Stimulated activated memory B cell treated with anti-CD40 and anti-IgM and Interleukin-4, amounts not matched to agents 10 μg/mL and 1 μg/mL and 100 μg/mL, for 72 hours (primary cell): Measurements from ENCODE around the gene TAAR5.
"Not testable (repeated sequence)": the region's sequence is repeated elsewhere in the genome, so short reads cannot be mapped to it uniquely, and the experiment has no call there.

Experiments used
- ATAC-seq: fragments of 150-1000 bp; cut with Tn5 transposase; 2 replicates; pipeline ENCODE4 v1.10.0; 2021
- H3K27ac Mint-ChIP-seq: one replicate; pipeline ENCODE4 v1.8.0; 2022; ENCODE audit warnings: mild to moderate bottlenecking, mixed read lengths
- H3K27me3 Mint-ChIP-seq: one replicate; pipeline ENCODE4 v1.8.0; 2022; ENCODE audit warnings: mixed read lengths
- H3K36me3 Mint-ChIP-seq: one replicate; pipeline ENCODE4 v1.8.0; 2022; ENCODE audit warnings: mixed read lengths
- H3K4me1 Mint-ChIP-seq: one replicate; pipeline ENCODE4 v1.8.0; 2022; ENCODE audit warnings: mixed read lengths
- H3K4me3 Mint-ChIP-seq: one replicate; pipeline ENCODE4 v1.8.0; 2022; ENCODE audit warnings: mild to moderate bottlenecking, moderate library complexity, mixed read lengths
- H3K9me3 Mint-ChIP-seq: one replicate; pipeline ENCODE4 v1.8.0; 2022; ENCODE audit warnings: mixed read lengths

Gene TAAR5

GRCh38 chr6:132598473-132598872 lies 8.9 kb upstream of the TAAR5 start:
- H3K27me3 Mint-ChIP-seq: peaks cover 24% of the 10 kb centered on the region
- H3K36me3 Mint-ChIP-seq: no peaks in the 10 kb centered on the region
- no peak for ATAC-seq
- H3K27ac Mint-ChIP-seq: no peak overlapping the region
- no peaks in the 10 kb centered on the region for H3K4me1 Mint-ChIP-seq
- no peak overlapping the region for H3K4me3 Mint-ChIP-seq
- H3K9me3 Mint-ChIP-seq: no peaks in the 10 kb centered on the region

GRCh38 chr6:132596201-132596600 lies 6.7 kb upstream of the TAAR5 start:
- Mint-ChIP-seq H3K4me1 (peaks cover 7% of the 10 kb centered on the region), H3K36me3 (no peaks in the 10 kb centered on the region), H3K4me3 (no peak overlapping the region), H3K27ac (no peak overlapping the region), H3K27me3 (peaks cover 24% of the 10 kb centered on the region), H3K9me3 (no peaks in the 10 kb centered on the region)
- no peak for ATAC-seq

GRCh38 chr6:132592855-132593254 lies 3.3 kb upstream of the TAAR5 start:
- Mint-ChIP-seq H3K9me3 (no peaks in the 10 kb centered on the region), H3K27ac (no peak overlapping the region), H3K27me3 (peaks cover 17% of the 10 kb centered on the region), H3K4me3 (no peak overlapping the region), H3K36me3 (no peaks in the 10 kb centered on the region), H3K4me1 (peaks cover 7% of the 10 kb centered on the region)
- no peak for ATAC-seq

- Mint-ChIP-seq H3K36me3 (no peaks in the 10 kb centered on the region), H3K27me3 (peaks cover 28% of the 10 kb centered on the region), H3K4me3 (no peak overlapping the region), H3K4me1 (peaks cover 7% of the 10 kb centered on the region), H3K27ac (no peak overlapping the region), H3K9me3 (no peaks in the 10 kb centered on the region)
- ATAC-seq: no peak
Observed at GRCh38 chr6:132590362-132590761, 821 bp upstream of the TAAR5 start.

GRCh38 chr6:132587424-132587823 lies 2.1 kb downstream of the TAAR5 start:
- no peak overlapping the region for H3K27ac Mint-ChIP-seq
- no peak for ATAC-seq
- H3K4me1 Mint-ChIP-seq: no peaks in the 10 kb centered on the region
- no peaks in the 10 kb centered on the region for H3K36me3 Mint-ChIP-seq
- H3K4me3 Mint-ChIP-seq: no peak overlapping the region
- H3K27me3 Mint-ChIP-seq: peaks cover 28% of the 10 kb centered on the region
- H3K9me3 Mint-ChIP-seq: no peaks in the 10 kb centered on the region

GRCh38 chr6:132584698-132585097 lies 4.8 kb downstream of the TAAR5 start:
- Mint-ChIP-seq H3K36me3 (no peaks in the 10 kb centered on the region), H3K27me3 (peaks cover 28% of the 10 kb centered on the region), H3K9me3 (peaks cover 6% of the 10 kb centered on the region), H3K27ac (no peak overlapping the region), H3K4me1 (no peaks in the 10 kb centered on the region), H3K4me3 (no peak overlapping the region)
- no peak for ATAC-seq

- no peak for ATAC-seq
- H3K27me3 Mint-ChIP-seq: peaks cover 32% of the 10 kb centered on the region
- no peaks in the 10 kb centered on the region for H3K4me1 Mint-ChIP-seq
- no peaks in the 10 kb centered on the region for H3K9me3 Mint-ChIP-seq
- H3K4me3 Mint-ChIP-seq: no peak overlapping the region
- no peak overlapping the region for H3K27ac Mint-ChIP-seq
- H3K36me3 Mint-ChIP-seq: no peaks in the 10 kb centered on the region
Observed at GRCh38 chr6:132571774-132572173, 17.8 kb downstream of the TAAR5 start.

GRCh38 chr6:132570221-132570777 lies 19.2 kb downstream of the TAAR5 start, which contains the start of gene TAAR6:
Gene TAAR6, plus strand, starts transcription at chr6:132570322. Its CDS starts 0 bp downstream, at chr6:132570322.
- no peak for ATAC-seq
- no peaks in the 10 kb centered on the region for H3K36me3 Mint-ChIP-seq
- H3K4me1 Mint-ChIP-seq: no peaks in the 10 kb centered on the region

GRCh38 chr6:132569170-132569569 lies 20.4 kb downstream of the TAAR5 start:
- no peak for ATAC-seq

More at GRCh38 chr6:132570221-132570777, 19.2 kb downstream of the TAAR5 start, which contains the start of gene TAAR6:
- Mint-ChIP-seq H3K4me3 (no peak within 1 kb of the TSS), H3K27me3 (peaks cover 32% of the 10 kb centered on the region), H3K27ac (no peak within 1 kb of the TSS), H3K9me3 (no peaks in the 10 kb centered on the region)

GRCh38 chr6:132568611-132569010 lies 20.9 kb downstream of the TAAR5 start:
- Mint-ChIP-seq H3K27me3 (peaks cover 31% of the 10 kb centered on the region), H3K4me1 (no peaks in the 10 kb centered on the region), H3K9me3 (no peaks in the 10 kb centered on the region), H3K27ac (no peak overlapping the region), H3K4me3 (no peak overlapping the region), H3K36me3 (no peaks in the 10 kb centered on the region)
- ATAC-seq: no peak

More at GRCh38 chr6:132569170-132569569, 20.4 kb downstream of the TAAR5 start:
- H3K4me3 Mint-ChIP-seq: no peak overlapping the region
- no peaks in the 10 kb centered on the region for H3K9me3 Mint-ChIP-seq
- H3K36me3 Mint-ChIP-seq: no peaks in the 10 kb centered on the region
- H3K27ac Mint-ChIP-seq: no peak overlapping the region
- no peaks in the 10 kb centered on the region for H3K4me1 Mint-ChIP-seq
- peaks cover 37% of the 10 kb centered on the region for H3K27me3 Mint-ChIP-seq

- H3K9me3 Mint-ChIP-seq: no peaks in the 10 kb centered on the region
- no peaks in the 10 kb centered on the region for H3K36me3 Mint-ChIP-seq
- H3K27me3 Mint-ChIP-seq: peaks cover 21% of the 10 kb centered on the region
- no peaks in the 10 kb centered on the region for H3K4me1 Mint-ChIP-seq
- ATAC-seq: no peak
- no peak overlapping the region for H3K27ac Mint-ChIP-seq
- no peak overlapping the region for H3K4me3 Mint-ChIP-seq
Observed at GRCh38 chr6:132567566-132567965, 22.0 kb downstream of the TAAR5 start.

- Mint-ChIP-seq H3K27me3 (peaks cover 16% of the 10 kb centered on the region), H3K4me1 (no peaks in the 10 kb centered on the region), H3K27ac (no peak overlapping the region), H3K4me3 (no peak overlapping the region), H3K9me3 (no peaks in the 10 kb centered on the region), H3K36me3 (no peaks in the 10 kb centered on the region)
- no peak for ATAC-seq
Observed at GRCh38 chr6:132566404-132566803, 23.1 kb downstream of the TAAR5 start.

GRCh38 chr6:132560087-132560486 lies 29.5 kb downstream of the TAAR5 start:
- H3K4me3 Mint-ChIP-seq, H3K27ac Mint-ChIP-seq, ATAC-seq: not testable (repeated sequence)

GRCh38 chr6:132552372-132552771 lies 37.2 kb downstream of the TAAR5 start, which contains the start of gene TAAR8:
Gene TAAR8, plus strand, starts transcription at chr6:132552672. Its CDS starts 21 bp downstream, at chr6:132552693.
- no peak within 1 kb of the TSS for H3K4me3 Mint-ChIP-seq
- no peak within 1 kb of the TSS for H3K27ac Mint-ChIP-seq
- peaks cover 6% of the 10 kb centered on the region for H3K4me1 Mint-ChIP-seq
- H3K9me3 Mint-ChIP-seq: no peaks in the 10 kb centered on the region
- peaks cover 11% of the 10 kb centered on the region for H3K27me3 Mint-ChIP-seq
- ATAC-seq: no peak
- no peaks in the 10 kb centered on the region for H3K36me3 Mint-ChIP-seq

More at GRCh38 chr6:132560087-132560486, 29.5 kb downstream of the TAAR5 start:
- H3K27me3 Mint-ChIP-seq: peaks cover 22% of the 10 kb centered on the region
- not testable (repeated sequence) for H3K36me3 Mint-ChIP-seq, H3K4me1 Mint-ChIP-seq, H3K9me3 Mint-ChIP-seq

- H3K27me3 Mint-ChIP-seq: no peaks in the 10 kb centered on the region
- no peaks in the 10 kb centered on the region for H3K9me3 Mint-ChIP-seq
- no peak overlapping the region for H3K27ac Mint-ChIP-seq
- ATAC-seq: no peak
- H3K4me1 Mint-ChIP-seq: peaks cover 6% of the 10 kb centered on the region
- H3K36me3 Mint-ChIP-seq: no peaks in the 10 kb centered on the region
- H3K4me3 Mint-ChIP-seq: no peak overlapping the region
Observed at GRCh38 chr6:132551214-132551613, 38.3 kb downstream of the TAAR5 start.

- Mint-ChIP-seq H3K36me3 (no peaks in the 10 kb centered on the region), H3K9me3 (no peaks in the 10 kb centered on the region), H3K4me1 (peaks cover 6% of the 10 kb centered on the region), H3K4me3 (no peak overlapping the region), H3K27me3 (no peaks in the 10 kb centered on the region), H3K27ac (no peak overlapping the region)
- ATAC-seq: no peak
Observed at GRCh38 chr6:132548746-132549463, 40.6 kb downstream of the TAAR5 start.
